ENCODE data around the gene GPR108.
"Not testable (repeated sequence)": the region's sequence is repeated elsewhere in the genome, so short reads cannot be mapped to it uniquely, and the experiment has no call there.

GPR108 gene

GRCh38 chr19:6737284-6737872, at the start of gene GPR108:
Gene GPR108, minus strand, starts transcription at chr19:6737580. Its CDS starts 4 bp downstream, at chr19:6737576.
- peak; percentile 99 for DNase-seq

GRCh38 chr19:6779206-6779605, 41.8 kb upstream of the GPR108 start:
- no peak for DNase-seq

DNA sequence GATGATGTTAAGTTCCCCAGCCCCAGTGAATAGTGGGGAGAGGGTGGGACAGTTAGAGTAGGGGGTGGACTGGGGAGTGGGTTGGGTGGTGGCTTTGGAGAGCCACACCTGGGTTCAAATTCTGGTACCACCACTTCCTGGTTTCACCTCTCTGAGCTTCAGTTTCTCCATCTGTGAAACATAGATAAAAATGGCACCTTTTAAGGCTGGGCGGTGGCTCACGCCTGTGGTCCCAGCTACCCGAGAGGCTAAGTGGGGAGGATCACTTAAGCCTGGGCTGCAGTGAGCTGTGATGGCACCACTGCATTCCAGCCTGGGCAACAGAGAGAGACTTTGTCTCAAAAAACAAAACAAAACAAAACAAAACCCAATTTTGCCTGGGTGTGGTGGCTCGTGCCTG, 41.0 kb upstream of the GPR108 start:
- no peak for DNase-seq

DNA sequence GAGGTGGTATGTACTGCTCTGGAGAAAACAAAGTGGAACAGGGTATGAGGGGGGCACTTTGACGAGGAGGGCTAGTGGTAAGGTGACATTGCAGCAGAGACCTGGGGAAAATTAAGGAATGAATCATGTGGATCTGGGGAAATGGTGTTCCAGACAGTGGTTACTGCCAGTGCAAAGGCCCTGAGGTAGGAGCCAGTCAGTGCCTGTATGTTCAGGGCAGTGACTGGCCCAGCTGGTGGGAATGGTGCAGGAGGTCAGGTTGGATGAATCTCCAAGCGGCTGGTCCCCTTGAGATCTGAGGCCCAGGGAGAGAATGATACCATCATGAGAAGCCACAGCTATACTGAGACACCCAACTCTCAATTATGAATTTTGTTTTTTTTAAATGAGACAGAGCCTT, 40.1 kb upstream of the GPR108 start:
- DNase-seq: no peak

- DNase-seq: no peak
Measured at GRCh38 chr19:6776999-6777398, 39.6 kb upstream of the GPR108 start.

- not testable (repeated sequence) for DNase-seq
Measured at GRCh38 chr19:6776045-6776444, 38.7 kb upstream of the GPR108 start.

DNA sequence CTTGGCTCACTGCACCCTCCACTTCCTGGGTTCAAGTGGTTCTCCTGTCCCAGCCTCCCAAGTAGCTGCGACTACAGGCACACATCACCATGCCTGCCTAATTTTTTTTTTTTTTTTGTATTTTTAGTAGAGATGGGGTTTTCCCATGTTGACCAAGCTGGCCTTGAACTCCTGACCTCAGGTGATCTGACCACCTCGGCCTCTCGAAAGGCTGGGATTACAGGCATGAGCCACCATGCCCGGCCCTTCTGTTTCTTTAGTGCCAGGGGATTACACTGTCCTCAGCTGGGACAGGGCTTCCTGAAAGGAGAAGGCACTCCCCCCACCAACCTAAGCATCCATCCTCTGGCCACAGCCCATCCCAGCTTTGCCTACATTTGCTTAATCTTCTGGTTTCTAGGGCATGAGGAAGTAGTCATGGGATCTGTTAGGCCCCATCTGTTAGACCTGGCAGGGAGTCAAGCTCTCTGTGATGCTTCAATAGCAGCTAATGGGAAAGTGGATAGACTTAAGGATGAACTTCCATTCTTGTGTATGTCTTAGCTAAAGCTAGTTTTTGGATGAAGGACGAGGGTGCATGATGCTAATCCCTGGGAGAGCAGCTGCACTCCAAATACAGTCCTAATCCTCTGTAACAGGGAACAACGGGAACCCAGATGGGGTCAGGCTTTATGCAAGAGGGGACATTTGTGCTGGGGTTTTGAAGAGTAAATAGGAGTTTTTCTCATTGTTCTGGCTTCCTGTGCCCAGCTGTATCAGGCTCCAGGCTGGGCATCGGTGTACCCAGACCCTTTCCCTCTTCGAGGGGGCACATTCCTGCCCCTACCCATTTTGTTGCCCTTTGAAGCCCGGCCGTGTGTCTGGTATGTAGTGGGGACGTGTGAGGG, 37.7 kb upstream of the GPR108 start:
- no peak for DNase-seq

DNA sequence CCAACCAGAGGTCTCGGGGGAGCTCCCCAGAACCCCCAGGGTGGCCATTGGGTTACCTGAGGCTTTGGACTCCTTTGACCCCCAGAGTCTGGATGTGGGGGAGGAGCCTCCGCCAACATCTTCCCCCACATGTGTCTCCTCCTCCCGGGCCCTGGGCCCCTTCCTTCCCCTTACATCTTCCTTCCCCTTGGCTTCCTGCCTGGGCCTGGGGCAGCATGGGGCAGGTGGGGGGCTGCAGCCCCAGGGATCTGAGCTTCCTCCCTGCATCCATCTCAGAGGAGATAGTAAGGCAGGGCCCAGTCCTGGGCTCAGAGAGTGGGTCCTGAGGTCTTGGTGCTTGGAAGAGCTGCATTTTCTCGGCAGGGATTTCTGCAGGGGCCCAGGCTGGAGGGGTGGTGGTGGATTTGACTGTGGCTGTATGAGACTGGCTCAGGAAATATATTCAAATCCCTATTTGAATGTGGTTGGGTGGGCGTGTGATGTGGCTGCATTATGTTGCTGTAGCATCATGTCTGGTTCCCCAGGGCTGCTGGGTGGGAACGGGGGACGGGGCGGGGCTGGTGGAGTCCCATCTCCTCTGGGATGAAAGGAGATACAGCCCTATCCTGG, 36.0 kb upstream of the GPR108 start:
- peak; percentile 47 for DNase-seq

DNA sequence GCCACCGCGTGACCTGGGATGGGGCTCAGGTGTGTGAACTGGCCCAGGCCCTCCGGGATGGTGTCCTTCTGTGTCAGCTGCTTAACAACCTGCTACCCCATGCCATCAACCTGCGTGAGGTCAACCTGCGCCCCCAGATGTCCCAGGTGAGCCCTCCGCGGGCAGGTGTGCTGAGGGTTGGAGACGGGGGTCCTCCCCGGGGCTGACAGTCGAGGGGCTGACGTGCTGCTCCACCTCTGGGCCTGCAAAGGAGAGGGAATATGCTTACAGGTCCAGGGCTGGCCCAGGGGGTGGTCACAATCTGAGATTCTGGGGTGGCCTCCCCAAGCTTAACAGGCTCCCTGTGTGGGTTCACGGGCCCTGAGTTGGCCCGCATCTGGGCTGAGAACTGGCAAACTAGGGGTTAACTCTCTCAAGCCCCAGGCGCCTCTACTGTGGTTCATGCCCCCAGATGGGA, 35.5 kb upstream of the GPR108 start:
- no peak for DNase-seq

GRCh38 chr19:6772028-6772865, 34.9 kb upstream of the GPR108 start, which contains the start of gene VAV1:
Gene VAV1, plus strand, starts transcription at chr19:6772708. Its CDS starts 100 bp downstream, at chr19:6772808.
- DNase-seq: peak; percentile 76

DNA sequence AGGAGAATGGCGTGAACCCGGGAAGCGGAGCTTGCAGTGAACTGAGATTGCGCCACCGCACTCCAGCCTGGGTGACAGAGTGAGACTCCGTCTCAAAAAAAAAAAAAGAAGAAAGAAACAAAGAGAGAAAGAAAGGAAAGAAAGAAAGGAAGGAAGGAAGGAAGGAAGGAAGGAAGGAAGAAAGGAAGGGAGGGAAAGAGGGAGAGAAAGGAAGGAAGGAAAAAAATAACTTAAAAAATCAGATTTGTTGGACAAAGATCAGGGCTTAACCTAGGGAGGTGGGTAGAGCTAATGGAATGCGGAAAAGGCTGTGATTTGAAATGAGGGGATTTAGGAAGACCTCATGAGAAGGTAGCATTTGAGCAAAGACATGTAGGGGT, 34.3 kb upstream of the GPR108 start:
- not testable (repeated sequence) for DNase-seq

- DNase-seq: no peak
Measured at GRCh38 chr19:6769006-6769619, 31.7 kb upstream of the GPR108 start.

- DNase-seq: no peak
Measured at GRCh38 chr19:6768236-6768785, 30.9 kb upstream of the GPR108 start.

- peak; percentile 93 for DNase-seq
Measured at GRCh38 chr19:6767357-6768235, 30.2 kb upstream of the GPR108 start, which contains the start of gene SH2D3A. Gene SH2D3A, minus strand, starts transcription at chr19:6767435. Its CDS starts 3,687 bp downstream, at chr19:6763748.

DNA sequence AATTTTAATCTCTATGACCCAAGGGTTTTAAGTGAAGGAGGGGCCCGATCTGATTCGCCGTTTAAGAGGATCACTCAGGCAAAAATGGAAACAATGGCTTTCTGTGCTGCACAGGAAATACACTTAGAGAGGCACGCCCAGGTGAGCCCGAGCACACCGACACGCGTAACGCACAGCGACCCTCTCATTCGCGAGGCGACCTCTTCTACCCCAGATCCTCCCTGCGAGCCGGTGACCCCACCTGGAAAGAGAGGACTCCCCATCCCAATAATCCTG, 29.6 kb upstream of the GPR108 start:
- DNase-seq: no peak

GRCh38 chr19:6766357-6767080, 29.1 kb upstream of the GPR108 start:
- no peak for DNase-seq

- DNase-seq: no peak
Measured at GRCh38 chr19:6765738-6766356, 28.5 kb upstream of the GPR108 start.

DNA sequence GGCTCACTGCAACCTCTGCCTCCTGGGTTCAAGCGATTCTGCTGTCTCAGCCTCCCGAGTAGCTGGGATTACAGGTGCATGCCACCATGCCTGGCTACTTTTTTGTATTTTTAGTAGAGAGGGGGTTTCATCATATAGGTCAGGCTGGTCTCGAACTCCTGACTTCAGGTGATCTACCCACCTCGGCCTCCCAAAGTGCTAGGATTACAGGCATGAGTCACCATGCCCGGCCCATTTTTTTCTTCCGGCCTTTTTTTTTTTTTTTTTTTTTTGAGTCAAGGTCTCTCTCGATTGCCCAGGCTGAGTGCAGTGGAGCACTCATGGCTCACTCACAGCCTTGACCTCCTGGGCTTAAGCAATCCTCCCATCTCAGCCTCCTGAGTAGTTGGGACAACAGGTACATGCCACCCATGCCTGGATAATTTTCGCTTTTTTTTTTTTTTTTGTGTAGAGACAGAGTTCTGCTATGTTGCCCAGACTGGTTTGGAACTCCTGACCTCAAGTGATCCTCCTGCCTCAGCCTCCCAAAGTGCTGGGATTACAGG, 24.9 kb upstream of the GPR108 start:
- not testable (repeated sequence) for DNase-seq

GRCh38 chr19:6761053-6761676, 23.8 kb upstream of the GPR108 start:
- no peak for DNase-seq
